Mucosa of descending colon (tissue), 3 donors: ENCODE results near the gene SLC7A6OS. TPM values are rescaled to one million over a fixed set of nuclear protein-coding genes. Genes with fewer than 3 reads are reported as not detected.

ENCODE experiments used
- ATAC-seq: fragments of 200-7000 bp; cut with Tn5 transposase; one replicate; pipeline ENCODE4 v1.9.1; 2020; ENCODE audit warnings: mild to moderate bottlenecking, moderate library complexity
- DNase-seq, 3 donors: peaks; one replicate each; pipeline ENCODE4 v3.0.0-alpha.2; 2020
- H3K36me3 ChIP-seq: fragments of 200-600 bp; one replicate; pipeline ENCODE4 v1.8.0; 2021; ENCODE audit warnings: low read depth, mild to moderate bottlenecking
- H3K4me1 ChIP-seq: fragments of 200-600 bp; one replicate; pipeline ENCODE4 v1.8.0; 2021; ENCODE audit warnings: low read depth, mild to moderate bottlenecking
- H3K4me3 ChIP-seq: fragments of 200-600 bp; one replicate; pipeline ENCODE4 v1.8.0; 2021; ENCODE audit warnings: mild to moderate bottlenecking
- H3K9me3 ChIP-seq: fragments of 200-600 bp; one replicate; pipeline ENCODE4 v1.8.0; 2021; ENCODE audit warnings: mild to moderate bottlenecking
- intact Hi-C, 2 donors: fragments of 100-400 bp; cut with DNase I in 1 of 2; cut with micrococcal nuclease in 1 of 2; formaldehyde crosslinking; loops; one replicate each; pipeline versions ENCODE4 v1.11.0 to v1.11.1; 2022; cut with DNase I, micrococcal nuclease
- total RNA-seq, 3 donors: library from RNA; stranded (reverse); fragmentation: NEBNext Ultra II Directional in 2 of 3; extraction: Animal tissue kit (Norgen Biotek cat#: 25700) in 2 of 3; gene quantifications; one replicate each; pipeline versions ENCODE4 v1.2.1 to v1.2.4, GENCODE V29; 2021 to 2023
- TF ChIP-seq, protein P1 (sequence below): fragments of 200-600 bp; IDR thresholded peaks from one replicate; pipeline ENCODE4 v1.8.0; 2022; ENCODE audit warnings: antibody characterized with exemption, mild to moderate bottlenecking
- donor health status: DM: no; HTN: no; CAD: no; lungs with moderate emphysema.
- donor health status: DM: no; HTN: no; CAD: no.
- donor health status: DM: no; HTN: yes; CAD: no.

Gene SLC7A6OS
- total RNA-seq, 3 donors from 2014 or later: 16.2 to 22.0 (median 18.4) TPM

- H3K4me1 ChIP-seq: no peaks in the 10 kb centered on the region
- H3K36me3 ChIP-seq: no peaks in the 10 kb centered on the region
- TF ChIP-seq, protein P1, sequence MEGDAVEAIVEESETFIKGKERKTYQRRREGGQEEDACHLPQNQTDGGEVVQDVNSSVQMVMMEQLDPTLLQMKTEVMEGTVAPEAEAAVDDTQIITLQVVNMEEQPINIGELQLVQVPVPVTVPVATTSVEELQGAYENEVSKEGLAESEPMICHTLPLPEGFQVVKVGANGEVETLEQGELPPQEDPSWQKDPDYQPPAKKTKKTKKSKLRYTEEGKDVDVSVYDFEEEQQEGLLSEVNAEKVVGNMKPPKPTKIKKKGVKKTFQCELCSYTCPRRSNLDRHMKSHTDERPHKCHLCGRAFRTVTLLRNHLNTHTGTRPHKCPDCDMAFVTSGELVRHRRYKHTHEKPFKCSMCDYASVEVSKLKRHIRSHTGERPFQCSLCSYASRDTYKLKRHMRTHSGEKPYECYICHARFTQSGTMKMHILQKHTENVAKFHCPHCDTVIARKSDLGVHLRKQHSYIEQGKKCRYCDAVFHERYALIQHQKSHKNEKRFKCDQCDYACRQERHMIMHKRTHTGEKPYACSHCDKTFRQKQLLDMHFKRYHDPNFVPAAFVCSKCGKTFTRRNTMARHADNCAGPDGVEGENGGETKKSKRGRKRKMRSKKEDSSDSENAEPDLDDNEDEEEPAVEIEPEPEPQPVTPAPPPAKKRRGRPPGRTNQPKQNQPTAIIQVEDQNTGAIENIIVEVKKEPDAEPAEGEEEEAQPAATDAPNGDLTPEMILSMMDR: no peak
- H3K9me3 ChIP-seq: no peaks in the 10 kb centered on the region
- DNase-seq (no peak), ATAC-seq (no peak)
- intact Hi-C loops: no loop called here
- no peak overlapping the region for H3K4me3 ChIP-seq
These were observed 32.4 kb upstream of the SLC7A6OS start for GRCh38 chr16:68343137-68343536.

GRCh38 chr16:68342620-68343019 is 31.9 kb upstream of the SLC7A6OS start:
- intact Hi-C loops: no loop called here
- ATAC-seq (no peak), DNase-seq (no peak)
- H3K36me3 ChIP-seq: no peaks in the 10 kb centered on the region
- no peaks in the 10 kb centered on the region for H3K9me3 ChIP-seq
- no peak overlapping the region for H3K4me3 ChIP-seq
- TF ChIP-seq, protein P1: no peak
- H3K4me1 ChIP-seq: no peaks in the 10 kb centered on the region

GRCh38 chr16:68339214-68339613 is 28.5 kb upstream of the SLC7A6OS start:
- no peaks in the 10 kb centered on the region for H3K36me3 ChIP-seq
- TF ChIP-seq, protein P1: no peak
- H3K4me1 ChIP-seq: no peaks in the 10 kb centered on the region
- ATAC-seq (no peak), DNase-seq (no peak)
- intact Hi-C loops: no loop called here
- H3K4me3 ChIP-seq: no peak overlapping the region
- no peaks in the 10 kb centered on the region for H3K9me3 ChIP-seq

- ATAC-seq: no peak
- Histone ChIP-seq H3K9me3 (no peaks in the 10 kb centered on the region), H3K4me3 (no peak overlapping the region), H3K36me3 (no peaks in the 10 kb centered on the region), H3K4me1 (no peaks in the 10 kb centered on the region)
- TF ChIP-seq, protein P1: no peak
- intact Hi-C loops: no loop called here
- no peak for DNase-seq
These were observed 27.8 kb upstream of the SLC7A6OS start for GRCh38 chr16:68338326-68339119.

DNA sequence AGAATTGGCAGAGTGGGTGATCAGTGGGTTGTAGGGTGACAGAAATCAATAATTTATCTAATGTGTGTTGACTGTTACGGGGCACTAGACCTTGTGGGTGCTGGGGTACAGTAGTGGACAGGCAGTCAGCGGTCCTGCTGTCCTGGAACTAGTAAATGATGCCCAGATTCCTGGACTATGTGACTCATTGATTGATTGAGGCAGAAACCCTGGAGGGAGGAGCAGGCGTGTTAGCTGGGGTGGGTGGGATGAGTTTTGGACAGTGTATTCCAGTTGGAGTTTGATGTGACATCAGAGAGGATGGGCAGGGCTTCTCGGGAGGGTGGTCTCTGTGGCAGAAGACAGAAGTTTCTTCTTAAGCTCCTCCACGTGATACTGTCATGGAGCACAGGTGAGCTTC is 24.4 kb upstream of the SLC7A6OS start:
- no peak for DNase-seq
- Histone ChIP-seq H3K9me3 (no peaks in the 10 kb centered on the region), H3K4me3 (no peak overlapping the region), H3K4me1 (no peaks in the 10 kb centered on the region), H3K36me3 (no peaks in the 10 kb centered on the region)
- TF ChIP-seq, protein P1: no peak
- intact Hi-C loops: no loop called here
- ATAC-seq: no peak
